Keratinocyte (primary cell): ENCODE data around the gene FGF21. TPM values are rescaled to one million over a fixed set of nuclear protein-coding genes. Genes with fewer than 3 reads are reported as not detected.
A peak's percentile ranks its signal among the peaks of the same experiment; 100 is the strongest.

ENCODE experiments used
- DNase-seq: peaks from one replicate; pipeline ENCODE4 v3.0.0-alpha.2; 2011; ENCODE audit warnings: low read depth, missing footprints, low spot score
- FAIRE-seq: peaks from 2 replicates; lab custom pipeline; 2011; peaks lifted over from hg19 to GRCh38; lab: Jason Lieb, UNC
- H2AFZ ChIP-seq: 2 replicates; pipeline ENCODE4 v1.6.0; 2012; ENCODE audit warnings: low read length, control low read depth, inconsistent platforms; ENCODE audit not compliant: control insufficient read depth
- H3K27ac ChIP-seq: 2 replicates; pipeline ENCODE4 v1.5.1; 2011; ENCODE audit warnings: low read length; ENCODE audit not compliant: control insufficient read depth, insufficient read depth
- H3K27me3 ChIP-seq: 3 replicates; pipeline ENCODE4 v1.6.0; 2011; ENCODE audit warnings: low read length; ENCODE audit not compliant: control insufficient read depth, insufficient read depth; ENCODE audit errors: extremely low read depth
- H3K36me3 ChIP-seq, 2 experiments: 2 replicates in 1 of 2; 3 replicates in 1 of 2; pipeline ENCODE4 v1.5.1; 2011; ENCODE audit warnings: low read length in 2 of 2, mild to moderate bottlenecking in 1 of 2; ENCODE audit not compliant: control insufficient read depth in 2 of 2, insufficient read depth in 2 of 2; ENCODE audit errors: extremely low read depth in 1 of 2
- H3K4me1 ChIP-seq: 3 replicates; pipeline ENCODE4 v1.5.1; 2011; ENCODE audit warnings: low read length; ENCODE audit not compliant: control insufficient read depth, insufficient read depth; ENCODE audit errors: extremely low read depth
- H3K4me2 ChIP-seq: 3 replicates; pipeline ENCODE4 v1.6.0; 2011; ENCODE audit warnings: low read depth, low read length; ENCODE audit not compliant: control insufficient read depth, insufficient read depth; ENCODE audit errors: extremely low read depth
- H3K4me3 ChIP-seq, 3 experiments: fragments of 200-600 bp in 1 of 3; sonication (generic) in 1 of 3; 2 replicates in 2 of 3; 3 replicates in 1 of 3; pipeline ENCODE4 v1.5.1; 2011 to 2016; ENCODE audit warnings: low read length in 3 of 3, mild to moderate bottlenecking in 3 of 3, control low read depth in 2 of 3, inconsistent platforms in 1 of 3, low read depth in 1 of 3, mixed read lengths in 1 of 3, mixed run types in 1 of 3, moderate library complexity in 1 of 3; ENCODE audit not compliant: control insufficient read depth in 2 of 3, insufficient read depth in 2 of 3; ENCODE audit errors: extremely low read depth in 1 of 3
- H3K79me2 ChIP-seq: 2 replicates; pipeline ENCODE4 v1.6.0; 2012; ENCODE audit warnings: low read length; ENCODE audit not compliant: control insufficient read depth, insufficient read depth
- H3K9ac ChIP-seq: 3 replicates; pipeline ENCODE4 v1.6.0; 2011; ENCODE audit warnings: low read length; ENCODE audit not compliant: control insufficient read depth, insufficient read depth; ENCODE audit errors: extremely low read depth
- H3K9me1 ChIP-seq: 3 replicates; pipeline ENCODE4 v1.6.0; 2011; ENCODE audit warnings: low read length; ENCODE audit not compliant: control insufficient read depth, insufficient read depth; ENCODE audit errors: extremely low read depth
- H3K9me3 ChIP-seq: 2 replicates; pipeline ENCODE4 v1.5.1; 2012; ENCODE audit warnings: low read depth, low read length; ENCODE audit not compliant: control insufficient read depth
- H4K20me1 ChIP-seq: 3 replicates; pipeline ENCODE4 v1.6.0; 2011; ENCODE audit warnings: low read length; ENCODE audit not compliant: control insufficient read depth, insufficient read depth; ENCODE audit errors: extremely low read depth
- EZH2 ChIP-seq: IDR thresholded peaks from one replicate; pipeline ENCODE4 v1.6.1; 2012; ENCODE audit warnings: inconsistent platforms, mild to moderate bottlenecking, low read length, moderate library complexity
- dilution Hi-C: fragments of 300-500 bp; cut with MboI; formaldehyde crosslinking; loops from one replicate; pipeline ENCODE4 v1.7.0; 2020; ENCODE audit warnings: low sequenced_read_pairs; ENCODE audit not compliant: extremely low pct_ligation_motif_present
- polyA plus RNA-seq, 5 experiments: library from polyadenylated mRNA; depleted of rRNA in 3 of 5; stranded (reverse) in 3 of 5; stranded (forward) in 1 of 5; unstranded in 1 of 5; fragments of >200 nt; gene quantifications; 1 replicate in 1 of 5; 2 replicates in 3 of 5; 3 replicates in 1 of 5; pipeline versions ENCODE4 v1.2.1 to v1.2.3, GENCODE V29; 2011 to 2012; ENCODE audit warnings: missing spikeins in 2 of 5, low read depth in 1 of 5, low replicate concordance in 1 of 5
- TF ChIP-seq, protein P1 (sequence below), 3 experiments: IDR thresholded peaks in 1 of 3; conservative IDR thresholded peaks in 1 of 3; optimal IDR thresholded peaks in 1 of 3; 2 replicates in 2 of 3; 3 replicates in 1 of 3; pipeline versions ENCODE3 to v1.5.1; 2011; ENCODE audit warnings: low read length in 3 of 3, mild to moderate bottlenecking in 3 of 3, moderate library complexity in 2 of 3, control low read depth in 1 of 3, inconsistent platforms in 1 of 3; ENCODE audit not compliant: insufficient read depth in 2 of 3; ENCODE audit errors: extremely low read depth in 1 of 3

Gene FGF21
- polyA plus RNA-seq, 1 donor (not counting 4 experiments of a cell fraction or from before 2014, with no cell fraction given): not detected

DNA sequence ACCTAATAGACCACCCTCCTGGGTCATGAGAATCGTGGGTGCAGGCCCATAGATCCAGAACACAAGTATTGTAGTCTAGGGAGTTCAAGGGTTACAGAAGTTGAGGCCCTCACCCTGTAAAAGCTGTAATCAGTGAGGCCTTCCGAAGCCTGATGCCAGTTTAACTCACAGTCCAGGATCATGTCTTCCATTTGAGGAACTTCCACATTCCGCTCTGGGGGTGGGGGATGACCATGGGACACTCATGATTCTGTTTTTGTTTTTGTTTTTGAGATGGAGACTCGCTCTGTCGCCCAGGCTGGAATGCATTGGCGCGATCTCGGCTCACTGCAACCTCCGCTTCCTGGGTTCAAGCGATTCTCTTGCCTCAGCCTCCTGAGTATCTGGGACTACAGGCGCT lies 13.2 kb upstream of the FGF21 start:
- peaks cover 16% of the 10 kb centered on the region for H3K4me1 ChIP-seq
- no peak overlapping the region for H2AFZ ChIP-seq
- H3K4me2 ChIP-seq: no peak overlapping the region
- H3K9me3 ChIP-seq: no peaks in the 10 kb centered on the region
- DNase-seq (no peak), FAIRE-seq (no peak)
- peaks cover 0 to 3% of the 10 kb centered on the region in 2 experiments for H3K36me3 ChIP-seq
- no peak overlapping the region for H3K9ac ChIP-seq
- H4K20me1 ChIP-seq: no peaks in the 10 kb centered on the region
- dilution Hi-C loops: no loop called here
- TF ChIP-seq EZH2: no peak
- TF ChIP-seq, protein P1, sequence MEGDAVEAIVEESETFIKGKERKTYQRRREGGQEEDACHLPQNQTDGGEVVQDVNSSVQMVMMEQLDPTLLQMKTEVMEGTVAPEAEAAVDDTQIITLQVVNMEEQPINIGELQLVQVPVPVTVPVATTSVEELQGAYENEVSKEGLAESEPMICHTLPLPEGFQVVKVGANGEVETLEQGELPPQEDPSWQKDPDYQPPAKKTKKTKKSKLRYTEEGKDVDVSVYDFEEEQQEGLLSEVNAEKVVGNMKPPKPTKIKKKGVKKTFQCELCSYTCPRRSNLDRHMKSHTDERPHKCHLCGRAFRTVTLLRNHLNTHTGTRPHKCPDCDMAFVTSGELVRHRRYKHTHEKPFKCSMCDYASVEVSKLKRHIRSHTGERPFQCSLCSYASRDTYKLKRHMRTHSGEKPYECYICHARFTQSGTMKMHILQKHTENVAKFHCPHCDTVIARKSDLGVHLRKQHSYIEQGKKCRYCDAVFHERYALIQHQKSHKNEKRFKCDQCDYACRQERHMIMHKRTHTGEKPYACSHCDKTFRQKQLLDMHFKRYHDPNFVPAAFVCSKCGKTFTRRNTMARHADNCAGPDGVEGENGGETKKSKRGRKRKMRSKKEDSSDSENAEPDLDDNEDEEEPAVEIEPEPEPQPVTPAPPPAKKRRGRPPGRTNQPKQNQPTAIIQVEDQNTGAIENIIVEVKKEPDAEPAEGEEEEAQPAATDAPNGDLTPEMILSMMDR (optimal IDR thresholded peaks at IDR 0.05 in 1 of 3, IDR thresholded peaks at IDR 0.05 in 1 of 3, conservative IDR thresholded peaks at IDR 0.05 in 1 of 3; ENCODE audit: extremely low read depth in 1 of 3, insufficient read depth in 2 of 3, low read length in 3 of 3): no peak
- H3K27ac ChIP-seq: no peak overlapping the region
- H3K27me3 ChIP-seq: no peaks in the 10 kb centered on the region
- no peak overlapping the region for H3K4me3 ChIP-seq
- H3K9me1 ChIP-seq: no peaks in the 10 kb centered on the region
- no peaks in the 10 kb centered on the region for H3K79me2 ChIP-seq

DNA sequence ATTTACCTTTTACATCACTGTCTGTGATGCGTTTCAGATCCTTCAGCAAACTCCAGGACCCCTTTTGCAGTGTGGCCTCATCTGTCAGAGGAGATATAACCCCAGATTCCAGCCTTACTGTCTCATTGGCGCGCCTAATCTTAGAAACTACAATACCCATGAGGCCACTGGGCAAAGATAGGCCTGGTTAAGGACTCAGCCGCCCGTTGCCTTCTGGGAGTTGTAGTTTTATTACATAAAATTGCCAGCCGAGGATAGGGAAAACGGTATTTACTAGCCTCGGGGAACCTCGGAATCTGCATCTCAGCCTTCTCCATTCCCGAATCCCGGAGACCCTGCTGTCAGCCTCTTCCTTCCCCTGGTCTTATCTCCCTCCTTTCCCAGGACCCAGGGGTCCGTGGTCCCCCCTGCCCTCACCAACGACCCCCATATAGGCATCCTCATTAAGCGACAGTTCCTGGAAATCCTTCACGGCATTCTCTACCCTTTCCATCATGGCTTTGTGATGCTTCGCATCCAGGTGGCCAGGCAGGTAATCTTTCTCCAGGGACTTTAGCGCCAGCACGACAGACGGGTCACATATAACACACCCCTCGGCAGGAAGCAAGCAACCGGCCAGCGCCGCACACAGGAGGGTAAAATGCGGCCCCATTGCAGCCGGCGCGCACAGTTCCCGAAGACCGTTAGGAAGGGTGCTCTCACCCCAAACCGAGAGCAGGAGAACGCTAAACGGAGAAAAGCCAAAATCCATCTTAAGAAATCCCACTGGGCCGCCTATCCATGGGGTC lies 9.9 kb upstream of the FGF21 start:
- dilution Hi-C loops: no loop called here
- peaks cover 13 to 14% of the 10 kb centered on the region in 2 experiments for H3K36me3 ChIP-seq
- H3K9me1 ChIP-seq: no peaks in the 10 kb centered on the region
- no peak overlapping the region for H2AFZ ChIP-seq
- no peak overlapping the region for H3K27ac ChIP-seq
- no peaks in the 10 kb centered on the region for H4K20me1 ChIP-seq
- H3K79me2 ChIP-seq: peaks cover 10% of the 10 kb centered on the region
- peak; percentile 20 for FAIRE-seq
- peaks cover 10% of the 10 kb centered on the region for H3K4me1 ChIP-seq
- TF ChIP-seq, protein P1 (optimal IDR thresholded peaks at IDR 0.05 in 1 of 3, IDR thresholded peaks at IDR 0.05 in 1 of 3, conservative IDR thresholded peaks at IDR 0.05 in 1 of 3; ENCODE audit: extremely low read depth in 1 of 3, insufficient read depth in 2 of 3, low read length in 3 of 3): no peak
- TF ChIP-seq EZH2: no peak
- no peak overlapping the region for H3K4me3 ChIP-seq
- no peaks in the 10 kb centered on the region for H3K9me3 ChIP-seq
- H3K9ac ChIP-seq: no peak overlapping the region
- no peak for DNase-seq
- no peak overlapping the region for H3K4me2 ChIP-seq
- H3K27me3 ChIP-seq: no peaks in the 10 kb centered on the region
